NCI-H2196 (cell line): ENCODE results near the gene UBXN10.

Experiments used
- DNase-seq: peaks from one replicate; lab custom pipeline; 2025; ENCODE audit not compliant: unreplicated experiment; lab: John Stamatoyannopoulos, UW

Gene UBXN10

DNA sequence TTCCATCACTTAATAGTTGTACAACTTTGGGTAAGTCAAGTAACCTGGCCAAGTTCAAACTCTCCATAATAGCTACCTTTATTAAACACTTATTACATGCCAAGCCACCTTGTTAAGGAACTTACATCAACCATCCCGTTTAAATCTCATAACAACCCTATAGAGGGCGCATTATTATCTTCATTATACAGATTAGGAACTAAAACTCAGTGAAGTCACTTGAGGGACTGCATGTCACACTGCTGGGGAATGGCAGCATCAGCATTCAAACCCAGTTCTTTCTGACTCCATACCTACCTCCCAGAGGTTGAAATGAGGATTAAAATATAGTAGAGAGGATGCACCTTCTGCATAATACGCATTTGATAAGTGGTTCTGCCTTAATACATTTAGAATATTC, 47.5 kb downstream of the UBXN10 start:
- DNase-seq = peak; percentile 14

- DNase-seq = no peak
These were observed 48.0 kb downstream of the UBXN10 start for GRCh38 chr1:20233866-20234265.

GRCh38 chr1:20234788-20235535, 49.1 kb downstream of the UBXN10 start:
- DNase-seq = no peak

DNA sequence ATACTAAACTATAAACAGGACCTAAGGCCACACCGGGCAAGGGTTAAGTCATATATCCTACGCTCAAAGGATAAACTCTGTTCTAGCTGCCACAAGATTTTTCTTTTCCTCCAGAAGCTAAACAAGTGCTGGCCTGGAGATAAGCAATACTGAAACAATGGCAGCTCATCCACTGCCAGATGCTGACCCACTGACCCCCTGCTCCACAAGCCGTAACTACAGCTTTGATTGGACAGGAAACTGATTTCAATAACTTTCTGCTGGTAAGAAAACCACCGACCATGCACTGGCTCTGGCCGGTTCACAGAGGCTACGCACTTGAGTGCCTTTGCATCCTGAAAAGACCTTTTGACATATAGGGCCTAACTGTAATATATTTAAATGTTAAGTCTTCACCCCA, 51.8 kb downstream of the UBXN10 start:
- no peak for DNase-seq

DNA sequence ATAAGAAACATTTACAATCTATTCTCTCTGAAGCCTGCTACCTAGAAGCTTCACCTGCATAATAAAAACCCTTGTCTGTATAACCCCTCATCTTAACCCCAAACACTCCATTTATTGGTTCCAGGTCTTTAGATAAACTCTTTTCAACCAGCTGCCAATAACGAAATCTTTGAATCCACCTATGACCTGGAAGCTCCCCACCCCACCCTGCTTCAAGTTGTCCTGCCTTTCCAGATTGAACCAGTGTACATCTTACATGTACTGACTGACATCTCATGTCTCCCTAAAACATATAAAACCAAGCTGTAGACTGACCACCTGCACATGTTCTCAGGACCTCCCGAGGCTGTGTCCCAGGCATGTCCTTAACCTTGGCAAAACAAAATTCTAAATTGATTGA, 54.1 kb downstream of the UBXN10 start:
- no peak for DNase-seq

DNA sequence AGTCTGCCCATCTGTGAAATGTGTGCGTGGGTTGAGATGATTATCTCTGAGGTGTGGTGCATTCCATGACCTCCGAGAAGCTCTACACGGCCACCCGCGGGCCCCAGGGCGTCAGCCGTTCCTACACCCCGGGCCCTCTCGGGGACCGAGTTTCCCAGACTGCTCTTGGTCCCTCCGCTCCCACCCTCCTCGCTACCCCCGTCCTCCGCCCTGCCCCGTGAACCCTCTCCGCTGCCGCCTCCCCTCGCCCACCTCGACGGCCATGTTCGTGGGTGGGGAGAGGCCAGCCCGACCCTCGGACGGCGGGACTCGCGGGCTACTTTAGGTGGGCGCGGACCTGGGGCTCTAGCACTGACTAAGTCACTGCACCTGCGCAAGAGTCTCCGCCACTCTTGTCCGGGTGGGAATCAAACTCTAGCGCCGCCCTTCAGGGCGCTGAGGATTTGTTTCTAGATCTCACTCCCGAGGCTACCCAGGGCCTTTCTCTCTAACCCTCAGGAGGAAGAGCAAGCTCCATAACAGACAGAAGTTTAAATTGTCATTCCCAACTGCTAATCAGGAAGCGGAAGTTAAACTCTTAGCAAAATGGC, 57.1 kb downstream of the UBXN10 start:
- DNase-seq = no peak
